Measurements from ENCODE around the gene PEX5L.

Gene PEX5L

GRCh38 chr3:179884136-179884535 lies 152.6 kb downstream of the PEX5L start:
- TF ChIP-seq CTCF (IDR thresholded peaks at IDR 0.05; ENCODE audit: extremely low read depth, missing control alignments), result no peak
- no peak for DNase-seq (ENCODE audit: low spot score)

GRCh38 chr3:179882292-179882691 lies 154.4 kb downstream of the PEX5L start:
- no peak for TF ChIP-seq CTCF (IDR thresholded peaks at IDR 0.05; ENCODE audit: extremely low read depth, missing control alignments)
- peak; percentile 72 for DNase-seq (ENCODE audit: low spot score)

GRCh38 chr3:179881791-179882190 lies 154.9 kb downstream of the PEX5L start:
- no peak for TF ChIP-seq CTCF (IDR thresholded peaks at IDR 0.05; ENCODE audit: extremely low read depth, missing control alignments)
- DNase-seq (ENCODE audit: low spot score), result no peak

GRCh38 chr3:179880868-179881267 lies 155.9 kb downstream of the PEX5L start:
- no peak for TF ChIP-seq CTCF (IDR thresholded peaks at IDR 0.05; ENCODE audit: extremely low read depth, missing control alignments)
- DNase-seq (ENCODE audit: low spot score), result no peak

GRCh38 chr3:179876440-179876839 lies 160.3 kb downstream of the PEX5L start:
- TF ChIP-seq CTCF (IDR thresholded peaks at IDR 0.05; ENCODE audit: extremely low read depth, missing control alignments), result no peak

GRCh38 chr3:179872842-179873241 lies 163.9 kb downstream of the PEX5L start:
- DNase-seq (ENCODE audit: low spot score), result no peak
- no peak for TF ChIP-seq CTCF (IDR thresholded peaks at IDR 0.05; ENCODE audit: extremely low read depth, missing control alignments)

More at GRCh38 chr3:179876440-179876839, 160.3 kb downstream of the PEX5L start:
- DNase-seq (ENCODE audit: low spot score), result no peak

GRCh38 chr3:179871782-179872181 lies 165.0 kb downstream of the PEX5L start:
- TF ChIP-seq CTCF (IDR thresholded peaks at IDR 0.05; ENCODE audit: extremely low read depth, missing control alignments), result no peak
- no peak for DNase-seq (ENCODE audit: low spot score)

Measured in GM20000 (cell line).